GM19043 (cell line): ENCODE results near the gene HEBP1.

Experiments
- ATAC-seq: cut with Tn5 transposase; IDR thresholded peaks from one replicate; pipeline ENCODE4 v1.9.1; 2021; ENCODE audit warnings: low read depth; ENCODE audit not compliant: unreplicated experiment

HEBP1 gene

DNA sequence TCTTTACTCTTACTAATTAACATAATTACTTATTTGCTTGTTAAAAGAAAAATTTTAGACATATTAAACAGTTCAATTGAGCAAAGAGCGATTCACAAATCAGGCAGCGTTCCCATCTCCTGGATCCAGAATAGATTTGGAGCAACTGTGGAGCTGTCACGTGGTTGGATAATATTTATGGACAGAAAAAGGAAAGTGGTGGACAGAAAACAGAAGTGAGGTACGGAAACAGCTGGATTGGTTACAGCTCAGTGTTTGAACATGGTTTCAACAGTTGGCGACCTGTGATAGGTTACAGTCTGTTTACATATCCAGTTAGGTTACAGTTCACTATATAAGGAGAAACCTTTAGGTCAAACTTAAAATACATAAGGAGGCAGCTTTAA is 24.5 kb upstream of the HEBP1 start:
- no peak for ATAC-seq

GRCh38 chr12:13023811-13024530 is 23.9 kb upstream of the HEBP1 start:
- no peak for ATAC-seq

DNA sequence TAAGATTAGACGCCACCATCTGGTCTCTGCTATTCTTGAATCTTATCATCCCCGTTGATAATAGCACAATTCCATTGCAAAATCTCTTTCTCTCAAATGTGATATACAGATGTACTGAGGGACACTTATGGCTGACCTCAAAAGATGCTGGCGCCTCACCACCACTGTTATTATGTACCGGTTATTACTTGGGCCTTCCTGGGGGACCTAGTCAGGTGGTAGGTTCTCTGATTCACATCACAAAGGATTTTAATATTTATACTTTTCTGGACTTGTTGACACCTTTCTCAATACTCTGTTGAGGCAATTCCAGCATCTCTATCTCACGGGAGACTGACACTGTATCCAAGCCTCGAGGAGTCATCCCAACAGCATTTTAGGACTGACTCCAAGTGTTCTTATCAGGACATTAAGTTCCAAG is 22.8 kb upstream of the HEBP1 start:
- no peak for ATAC-seq

- no peak for ATAC-seq
Observed at GRCh38 chr12:13011098-13011497, 11.0 kb upstream of the HEBP1 start.

DNA sequence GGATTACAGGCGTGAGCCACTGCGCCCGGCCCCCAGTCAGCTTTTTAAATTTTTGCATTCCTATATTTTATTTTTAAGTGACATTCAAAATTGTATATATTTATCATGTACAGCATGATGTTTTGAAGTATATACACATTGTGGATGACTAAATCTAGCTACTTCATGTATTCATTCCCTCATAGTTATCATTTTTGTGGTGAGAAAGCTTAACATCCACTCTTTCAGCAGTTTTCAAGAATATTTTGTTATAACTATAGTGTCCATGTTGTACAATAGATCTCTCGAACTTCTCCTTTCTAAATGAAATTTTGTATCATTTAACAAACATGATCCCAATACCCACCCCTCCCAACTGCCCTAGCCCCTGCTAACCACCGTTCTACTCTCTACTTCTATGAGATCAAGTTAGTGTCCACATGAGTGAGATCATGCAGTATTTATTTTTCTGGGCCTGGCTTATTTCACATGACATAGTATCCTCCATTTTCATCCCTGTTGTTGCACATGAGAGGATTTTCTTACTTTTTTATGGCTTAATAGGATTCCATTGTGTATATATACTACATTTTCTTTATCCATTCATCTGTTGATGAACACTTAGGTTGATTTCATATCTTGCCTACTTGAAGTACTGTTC is 8.8 kb upstream of the HEBP1 start:
- no peak for ATAC-seq

DNA sequence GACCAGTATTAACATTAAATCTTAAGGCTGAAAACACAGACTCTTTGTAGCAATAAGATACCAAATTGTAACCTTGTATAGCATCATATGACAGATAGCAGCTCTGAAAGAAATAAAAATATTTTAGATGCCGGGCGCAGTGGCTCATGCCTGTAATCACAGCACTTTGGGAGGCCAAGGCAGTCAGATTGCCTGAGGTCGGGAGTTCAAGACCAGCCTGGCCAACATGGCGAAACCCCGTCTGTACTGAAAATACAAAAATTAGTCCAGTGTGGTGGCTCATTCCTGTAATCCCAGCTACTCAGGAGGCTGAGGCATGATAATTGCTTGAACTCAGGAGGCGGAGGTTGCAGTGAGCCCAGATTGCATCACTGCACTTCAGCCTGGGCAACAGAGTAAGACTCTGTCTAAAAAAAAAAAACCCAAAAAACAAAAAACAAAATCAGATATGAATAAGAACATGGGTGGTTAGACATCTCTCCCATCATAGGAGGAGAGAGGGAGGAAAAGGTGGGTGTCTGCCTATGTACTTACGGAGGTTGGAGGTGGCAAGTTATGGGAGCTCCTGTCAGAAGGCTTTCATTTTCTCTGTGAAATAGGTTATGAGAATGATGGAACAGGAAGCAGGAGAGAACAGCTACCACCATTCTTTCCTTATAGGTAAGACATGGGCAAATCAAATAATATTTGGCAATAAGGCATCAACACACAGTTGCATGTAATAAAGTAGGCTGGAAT is 7.6 kb upstream of the HEBP1 start:
- no peak for ATAC-seq

GRCh38 chr12:13005649-13006048 is 5.6 kb upstream of the HEBP1 start:
- no peak for ATAC-seq

GRCh38 chr12:13004986-13005385 is 4.9 kb upstream of the HEBP1 start:
- ATAC-seq: no peak

DNA sequence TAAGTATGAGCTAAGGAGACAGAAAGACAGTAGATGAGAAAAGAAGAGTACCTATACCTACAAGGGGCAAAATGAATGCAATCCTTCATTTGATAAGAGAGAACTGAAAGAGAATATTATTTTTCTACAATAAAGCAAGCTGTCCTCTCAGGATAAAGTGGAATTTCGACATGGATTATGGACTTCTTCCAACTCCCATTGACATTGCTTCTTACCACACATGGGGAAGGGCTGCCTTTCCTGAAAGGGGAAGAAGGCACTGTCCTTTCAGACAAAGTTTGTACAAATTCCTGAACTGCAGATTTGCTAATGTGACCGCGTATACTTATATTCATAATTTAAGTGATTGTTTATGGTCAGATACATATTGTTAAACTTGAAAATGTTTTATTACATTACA is 4.3 kb upstream of the HEBP1 start:
- ATAC-seq: no peak

DNA sequence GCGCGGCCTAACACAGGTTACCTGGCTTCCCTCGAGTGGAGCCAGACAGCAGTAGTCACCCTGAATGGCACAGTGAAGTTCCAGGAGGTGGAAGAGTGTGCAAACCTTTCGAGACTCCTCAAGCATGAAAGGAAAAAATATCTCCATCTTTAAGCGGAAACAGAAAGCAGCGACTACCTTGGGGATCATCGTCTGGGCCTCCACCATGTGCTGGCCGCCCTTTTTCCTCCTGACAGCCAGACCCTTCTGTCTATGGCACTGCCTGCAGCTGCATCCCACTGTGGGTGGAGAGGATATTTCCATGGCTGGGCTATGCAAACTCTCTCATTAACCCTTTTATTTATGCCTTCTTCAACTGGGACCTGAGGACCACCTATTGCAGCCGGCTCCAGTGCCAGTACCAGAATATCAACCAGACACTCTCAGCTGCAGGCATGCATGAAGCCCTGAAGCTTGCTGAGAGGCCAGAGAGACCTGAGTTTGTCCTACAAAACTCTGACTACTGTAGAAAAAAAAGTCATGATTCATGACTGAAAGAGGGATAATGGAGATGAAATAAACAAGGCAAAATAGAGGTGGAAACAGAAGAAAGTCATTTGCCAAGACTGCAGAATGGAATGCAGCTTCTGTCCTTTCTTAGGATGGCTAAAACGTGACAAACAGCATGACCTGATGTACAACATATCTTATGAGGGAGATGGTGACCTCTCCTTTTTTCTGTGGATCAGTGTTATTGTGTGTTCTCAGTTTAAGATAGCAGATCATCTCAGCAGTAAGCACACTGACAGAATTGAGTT is 2.4 kb upstream of the HEBP1 start:
- no peak for ATAC-seq

GRCh38 chr12:13001775-13002040 is 1.6 kb upstream of the HEBP1 start:
- no peak for ATAC-seq

DNA sequence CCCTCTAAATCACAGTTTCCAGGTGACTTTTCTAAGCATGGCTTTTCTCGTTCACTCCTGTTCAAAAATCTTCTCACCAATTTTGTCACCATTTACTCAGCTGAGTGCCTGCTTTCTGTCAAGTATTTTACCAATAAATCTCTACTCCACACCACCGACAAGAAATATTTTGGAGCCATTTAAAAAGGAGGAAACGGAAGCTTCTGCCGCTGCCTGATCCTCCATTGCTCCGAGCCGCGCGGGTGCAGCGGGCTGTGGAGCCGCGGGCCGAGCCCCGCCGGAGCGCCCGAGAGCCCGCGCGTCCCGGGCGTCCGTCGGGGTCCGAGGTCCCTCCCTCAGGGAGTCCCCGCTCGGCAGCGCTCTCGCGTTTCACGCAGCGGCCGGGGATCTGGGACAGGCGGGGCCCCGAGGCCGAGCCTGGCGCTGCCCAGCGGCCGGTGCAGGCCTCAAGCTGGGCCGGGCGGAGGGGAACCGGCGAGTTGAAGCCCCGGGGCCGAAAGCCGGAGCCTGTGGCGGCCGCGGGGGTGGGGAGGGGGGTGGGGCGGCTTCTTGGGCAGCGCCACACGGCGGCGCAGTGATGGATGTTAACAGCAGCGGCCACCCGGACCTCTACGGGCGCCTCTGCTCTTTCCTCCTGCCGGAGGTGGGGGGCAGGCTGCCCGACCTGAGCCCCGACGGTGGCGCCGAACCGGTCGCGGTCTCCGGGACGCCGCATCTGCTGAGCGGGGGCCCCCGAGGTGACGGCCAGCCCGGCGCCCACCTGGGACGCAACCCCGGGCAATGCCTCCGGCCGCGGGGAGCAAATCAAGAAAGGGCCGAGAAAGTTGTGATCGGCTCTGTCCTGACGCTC is 1.1 kb upstream of the HEBP1 start:
- no peak for ATAC-seq

- peak; percentile 27 for ATAC-seq
Observed at GRCh38 chr12:13000616-13000924, 505 bp upstream of the HEBP1 start.

DNA sequence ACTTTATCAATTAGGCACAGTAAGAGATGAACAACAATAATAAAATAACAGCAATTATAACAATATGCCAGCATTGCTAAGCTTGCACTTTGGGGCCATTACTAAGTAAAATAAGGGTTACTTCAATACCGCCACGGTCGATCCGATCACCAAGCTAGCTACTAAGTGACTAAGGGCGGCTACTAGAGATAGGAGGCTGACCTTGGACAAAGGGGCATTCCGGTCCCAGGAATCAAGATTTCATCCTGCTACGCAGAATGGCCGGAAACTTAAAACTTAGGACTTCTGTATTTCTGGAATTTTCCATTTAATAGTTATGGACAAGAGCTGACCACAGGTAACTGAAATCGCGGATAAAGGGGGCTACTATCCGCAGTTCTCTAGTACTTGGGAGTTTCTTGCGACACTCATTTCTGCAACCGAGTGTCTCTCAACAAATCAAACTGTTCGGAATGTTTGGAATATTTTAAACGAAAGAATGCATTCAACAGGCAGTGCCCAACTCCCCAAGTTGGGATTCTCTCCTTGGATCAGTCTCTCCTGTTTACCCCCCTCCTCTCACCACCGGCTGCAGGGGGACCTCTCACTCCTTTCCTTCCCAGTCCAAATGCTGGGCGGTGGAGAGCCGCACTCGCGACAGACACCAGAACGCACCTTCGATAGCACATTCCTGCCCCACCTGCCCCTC is 650 bp downstream of the HEBP1 start:
- ATAC-seq: no peak

DNA sequence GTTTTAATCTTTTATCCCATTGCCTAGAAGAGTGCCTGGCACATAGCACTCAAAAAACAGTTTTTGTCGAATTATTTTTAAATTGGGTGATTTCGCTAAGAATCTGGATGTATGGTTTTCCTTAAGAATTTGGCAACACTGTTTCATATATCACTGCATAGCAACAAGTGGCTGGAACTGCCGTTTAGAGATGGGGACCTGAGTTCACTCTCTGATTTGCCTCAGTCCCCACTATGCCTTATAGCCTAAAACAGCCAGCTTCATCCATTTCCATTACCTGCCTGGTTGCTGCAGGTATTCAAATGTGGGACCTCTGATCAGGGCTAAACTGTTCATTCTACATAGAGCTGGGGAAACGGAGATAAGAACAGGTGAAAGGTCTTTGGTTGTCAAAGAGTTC is 1.8 kb downstream of the HEBP1 start:
- ATAC-seq: no peak

DNA sequence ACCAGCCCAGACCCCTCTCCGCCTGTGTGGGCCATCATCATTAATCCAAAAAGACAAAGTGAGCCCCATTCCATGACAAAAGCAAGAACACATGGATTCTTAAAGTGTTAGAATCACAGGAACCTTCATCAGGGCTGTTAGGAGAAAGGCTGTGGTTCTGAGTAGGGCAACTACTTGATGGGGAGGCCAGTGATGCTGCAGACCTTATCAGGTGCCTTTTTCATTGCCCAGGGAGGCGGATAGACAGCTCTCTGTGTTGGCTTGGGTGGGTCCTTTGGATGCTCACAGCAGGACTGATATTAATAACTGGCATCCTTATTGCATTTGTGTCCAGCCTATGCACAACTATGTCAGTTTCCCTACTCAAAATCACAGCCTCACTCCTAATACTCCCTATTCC is 2.3 kb downstream of the HEBP1 start:
- no peak for ATAC-seq

GRCh38 chr12:12997156-12997555 is 2.9 kb downstream of the HEBP1 start:
- no peak for ATAC-seq

- no peak for ATAC-seq
Observed at GRCh38 chr12:12996209-12996608, 3.9 kb downstream of the HEBP1 start.

DNA sequence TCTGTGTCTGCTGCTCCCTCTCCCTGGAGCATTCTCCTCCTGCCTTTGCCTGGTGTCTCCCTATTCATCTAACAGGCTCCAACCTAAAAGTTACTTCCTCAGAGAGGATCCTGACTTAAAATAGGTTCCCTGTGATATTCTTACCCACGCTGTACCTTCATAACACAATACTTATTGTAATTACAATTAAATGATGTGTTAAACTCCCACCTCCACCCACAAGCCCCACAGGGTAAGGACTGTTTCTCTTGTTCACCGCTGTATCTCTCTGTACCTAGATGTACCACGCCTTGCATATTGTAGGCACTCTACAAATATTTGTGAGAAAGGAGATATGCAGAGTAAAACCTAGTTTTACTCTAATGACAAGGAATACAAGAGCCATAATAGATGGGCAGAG is 5.0 kb downstream of the HEBP1 start:
- no peak for ATAC-seq

DNA sequence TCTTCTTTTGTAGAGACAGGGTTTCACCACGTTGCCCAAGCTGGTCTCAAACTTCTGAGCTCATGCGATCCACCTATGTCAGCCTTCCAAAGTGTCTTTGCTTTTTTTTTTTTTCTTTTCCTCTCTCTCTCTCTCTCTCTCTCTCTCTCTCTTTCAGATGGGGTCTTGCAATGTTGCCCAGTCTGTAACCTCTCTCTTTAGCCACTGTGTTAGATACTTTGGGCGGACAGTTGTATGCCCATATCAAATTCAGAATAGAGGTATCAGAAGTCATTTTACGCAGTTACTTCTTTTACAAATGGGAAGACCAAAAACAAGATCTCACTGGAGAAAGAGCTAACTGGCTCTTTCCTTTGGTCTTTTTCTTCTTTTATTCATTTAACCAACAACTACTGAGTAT is 6.7 kb downstream of the HEBP1 start:
- no peak for ATAC-seq
